ENCODE results near the gene DCAKD.

GRCh38 chr17:45022288-45022648 lies 29.2 kb downstream of the DCAKD start:
- TF ChIP-seq CTCF (IDR thresholded peaks at IDR 0.05): no peak
- no peak for TF ChIP-seq POLR2A (IDR thresholded peaks at IDR 0.05)
